Embryonic facial prominence (tissue), 1 donor: ENCODE measurements around the gene ABLIM2.

ENCODE experiments used
- DNase-seq: peaks from one replicate; pipeline ENCODE4 v3.0.0-alpha.2; 2016; ENCODE audit errors: extremely low spot score

Gene ABLIM2

DNA sequence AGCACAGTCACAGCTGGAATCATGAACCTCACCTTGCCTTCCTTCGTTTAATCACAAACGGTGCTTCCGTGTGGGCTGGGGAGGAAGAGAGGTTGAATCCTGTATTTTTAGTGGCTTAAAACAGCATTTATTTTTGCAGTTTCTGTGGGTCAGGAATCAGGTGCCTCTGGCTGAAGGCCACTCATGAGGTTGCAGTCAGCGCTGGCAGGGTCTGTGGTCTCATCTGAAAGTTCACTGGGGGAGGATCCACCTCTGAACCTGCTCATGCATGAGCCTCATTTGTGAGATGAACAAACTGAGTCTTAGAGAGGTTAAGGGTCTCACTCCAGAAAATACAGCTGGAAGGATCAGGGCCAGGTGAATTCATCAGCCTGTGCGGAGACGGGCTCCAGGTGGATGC is 17.1 kb upstream of the ABLIM2 start:
- DNase-seq = no peak

DNA sequence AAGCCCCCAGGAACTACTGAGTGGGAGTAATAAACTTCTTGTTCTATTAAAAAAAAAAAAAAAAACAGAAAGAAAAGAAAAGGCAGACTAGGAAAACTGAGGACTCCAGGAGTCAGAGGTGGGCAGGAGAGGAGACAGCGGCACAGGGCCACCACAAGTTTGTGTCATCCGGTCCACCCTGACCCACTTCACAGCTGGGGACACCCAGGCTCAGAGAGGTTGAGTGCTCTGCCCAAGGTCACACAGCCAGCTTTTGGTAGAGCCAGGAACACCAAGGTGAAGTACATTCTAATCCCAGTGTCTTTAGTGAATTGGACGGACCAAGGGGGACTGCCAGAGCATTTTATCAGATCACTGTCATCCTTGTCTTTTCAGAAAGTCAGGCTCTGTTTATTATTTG is 16.4 kb upstream of the ABLIM2 start:
- DNase-seq = no peak

- no peak for DNase-seq
Observed at GRCh38 chr4:8173492-8174242, 15.1 kb upstream of the ABLIM2 start.

DNA sequence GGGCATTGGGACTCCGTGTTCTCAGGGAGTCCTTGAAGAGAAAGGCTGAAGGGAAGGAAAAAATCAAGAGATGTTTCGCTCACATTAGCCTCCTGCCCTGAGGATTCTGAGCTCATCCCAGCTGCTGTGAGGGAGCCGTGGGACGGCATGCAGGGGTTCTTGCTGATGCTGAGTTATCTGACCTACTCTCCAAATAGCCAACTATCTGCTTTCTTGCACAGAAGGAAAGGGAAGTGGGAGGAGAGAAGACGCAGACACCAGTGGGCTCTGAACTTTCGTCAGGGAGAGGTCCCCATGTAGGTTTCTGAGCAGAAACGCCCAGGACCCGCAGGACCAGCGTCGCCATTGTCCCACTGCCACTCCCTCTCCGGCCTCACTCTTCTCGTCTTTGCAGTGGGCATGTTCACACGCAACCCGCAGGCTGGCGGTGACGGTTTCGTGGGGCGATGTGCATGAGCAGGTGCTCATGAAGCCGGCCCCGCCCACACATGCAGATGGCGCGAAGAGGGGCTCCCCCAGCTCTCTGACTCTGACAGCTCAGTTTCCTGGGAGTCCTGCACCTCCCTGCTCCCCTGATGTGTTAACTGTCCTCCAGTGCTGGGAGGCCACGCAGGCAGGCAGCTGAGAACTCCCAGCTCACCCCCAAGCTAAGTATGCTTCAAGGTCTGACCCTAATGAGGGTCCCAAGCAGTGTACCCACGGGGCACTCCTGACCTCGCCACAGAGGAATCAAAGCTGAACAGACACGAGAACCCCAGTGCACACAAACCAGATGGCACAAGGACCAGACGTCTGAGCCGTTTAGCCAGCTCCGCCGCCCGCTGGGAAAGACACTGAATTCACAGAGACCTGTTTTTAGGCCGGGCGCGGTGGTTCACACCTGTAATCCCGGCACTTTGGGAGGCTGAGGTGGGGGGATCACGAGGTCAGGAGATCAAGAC is 13.6 kb upstream of the ABLIM2 start:
- no peak for DNase-seq

- DNase-seq = no peak
Observed at GRCh38 chr4:8171266-8171665, 12.7 kb upstream of the ABLIM2 start.

DNA sequence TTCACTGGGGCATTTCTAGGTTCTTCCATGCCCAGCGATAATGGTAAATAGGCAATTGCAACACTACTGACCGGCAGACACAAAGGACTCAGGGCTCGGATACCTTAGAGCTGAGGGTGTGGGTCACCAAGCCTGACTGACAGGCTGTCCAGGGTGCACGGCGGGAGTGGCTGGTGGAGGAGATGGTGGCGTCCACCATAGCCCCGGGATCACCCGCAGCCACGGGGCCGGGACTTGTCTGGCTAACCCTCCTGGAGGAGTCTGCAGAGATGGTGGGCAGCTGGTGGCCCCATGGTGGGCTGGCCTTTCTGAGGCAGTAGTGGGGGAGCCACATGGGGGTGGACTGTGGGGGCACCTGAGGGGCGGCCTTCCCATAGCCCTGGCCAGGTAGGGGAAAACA is 11.7 kb upstream of the ABLIM2 start:
- no peak for DNase-seq

DNA sequence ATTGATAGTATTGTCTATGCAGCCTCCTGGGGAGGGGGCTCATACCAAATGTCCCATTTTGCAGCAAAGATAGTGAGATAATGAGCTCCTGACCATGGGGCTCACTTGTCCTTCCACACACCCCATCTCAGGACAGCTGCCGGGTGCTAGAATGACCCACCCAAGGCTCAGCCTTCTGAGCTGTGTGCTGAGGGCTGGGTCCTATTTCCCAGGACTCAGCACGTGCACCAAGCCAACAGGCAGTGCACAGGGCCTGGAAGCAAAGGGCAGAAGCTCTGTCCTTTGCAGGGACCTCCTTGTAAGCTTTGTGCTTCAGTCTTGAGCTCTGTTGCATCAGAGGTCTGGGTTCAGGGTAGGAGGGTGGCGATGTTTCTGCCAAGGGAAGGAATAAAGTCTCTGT is 11.2 kb upstream of the ABLIM2 start:
- no peak for DNase-seq

DNA sequence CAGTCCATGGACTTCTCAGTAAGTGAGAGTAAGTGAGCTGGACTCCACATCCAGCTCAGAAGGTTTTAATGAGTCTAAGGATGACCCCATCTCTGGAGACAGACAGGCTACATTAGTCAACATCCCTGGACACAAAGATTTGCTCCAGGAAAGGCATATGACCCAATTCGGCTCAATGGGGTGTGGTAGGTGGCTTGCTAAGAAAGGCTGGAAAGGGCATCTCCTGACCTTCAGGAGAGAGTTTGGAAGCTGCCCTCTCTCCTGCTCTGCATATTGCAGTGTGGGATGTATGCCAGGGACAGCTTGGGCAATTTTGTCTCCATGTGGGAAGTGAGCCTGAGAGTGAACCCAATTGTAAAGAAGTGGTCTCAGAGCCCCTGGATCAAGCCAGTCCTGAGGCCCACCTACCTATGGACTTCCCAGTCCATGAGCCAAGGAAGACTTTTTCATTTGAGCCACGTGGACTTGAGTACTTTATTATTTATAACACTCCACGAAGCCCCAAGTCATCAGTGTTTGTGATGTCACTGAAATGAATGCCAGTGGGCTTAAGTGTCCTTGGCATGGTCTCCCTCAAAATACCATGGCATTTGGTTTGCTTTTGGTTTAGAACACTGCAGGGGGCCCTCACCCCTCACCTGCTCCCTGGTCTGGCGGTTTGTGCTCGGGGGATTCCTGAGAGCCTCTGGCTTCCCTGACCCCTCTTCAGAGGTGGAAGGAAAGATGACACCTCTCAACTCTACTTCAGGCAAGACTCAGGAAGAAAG is 10.4 kb upstream of the ABLIM2 start:
- no peak for DNase-seq

GRCh38 chr4:8168232-8168631 is 9.6 kb upstream of the ABLIM2 start:
- no peak for DNase-seq

DNA sequence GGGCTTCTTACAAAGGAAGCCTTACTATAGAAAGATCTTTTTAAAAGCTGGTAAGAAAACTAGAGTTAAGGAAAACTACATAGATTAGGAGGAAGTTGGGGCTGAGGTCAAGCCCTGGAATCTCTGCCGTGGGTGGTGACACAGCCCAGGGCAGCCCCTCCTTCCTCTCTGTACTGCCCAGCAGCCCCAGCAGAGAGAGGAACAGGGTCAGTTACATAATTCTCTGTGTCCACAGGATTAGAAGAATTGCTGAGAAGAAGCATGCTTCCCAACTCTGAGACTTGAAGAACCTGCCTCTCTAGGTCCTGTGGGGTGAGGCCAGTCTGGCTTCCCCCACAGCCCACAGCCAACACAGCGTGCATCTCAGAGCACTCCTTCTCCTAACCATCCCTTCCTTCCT is 9.2 kb upstream of the ABLIM2 start:
- no peak for DNase-seq

- no peak for DNase-seq
Observed at GRCh38 chr4:8167291-8167690, 8.7 kb upstream of the ABLIM2 start.

GRCh38 chr4:8165374-8165896 is 6.8 kb upstream of the ABLIM2 start:
- no peak for DNase-seq

DNA sequence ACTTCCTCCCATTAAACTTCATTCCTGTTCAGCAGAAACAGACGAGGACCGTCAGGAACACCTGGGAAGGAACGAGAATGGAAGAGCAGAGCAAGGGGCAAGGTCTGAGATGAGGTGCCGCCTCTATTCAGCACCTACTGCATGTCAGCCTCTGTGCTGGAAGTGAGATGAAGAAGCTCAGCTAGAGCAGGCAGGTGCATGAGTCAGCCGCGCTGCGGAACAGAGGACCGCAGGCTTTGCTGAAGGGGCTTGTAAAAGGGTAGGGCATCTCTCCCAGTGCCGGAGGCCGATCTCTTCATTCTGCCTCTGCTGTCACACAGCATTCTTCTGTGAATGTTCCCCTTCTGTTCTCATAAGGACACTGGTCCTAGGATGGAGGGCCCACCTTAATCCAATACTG is 6.1 kb upstream of the ABLIM2 start:
- DNase-seq = no peak

DNA sequence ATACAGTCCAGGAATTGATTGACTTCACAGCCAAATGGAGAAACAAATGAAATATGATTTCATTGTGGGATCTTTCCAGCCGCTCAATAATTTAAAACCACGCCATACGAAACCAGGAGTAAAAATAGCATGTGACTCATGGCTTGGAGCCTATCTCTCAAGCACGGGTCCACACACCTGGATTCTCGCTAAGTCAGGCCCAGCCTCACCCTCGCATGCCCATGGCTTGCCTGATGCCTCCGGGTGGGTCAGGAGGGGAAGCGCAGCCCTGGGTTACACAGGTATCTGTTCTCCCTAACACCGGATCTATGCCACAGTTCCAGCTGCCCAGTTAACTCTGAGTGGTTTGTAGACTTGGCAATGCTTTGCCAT is 5.6 kb upstream of the ABLIM2 start:
- no peak for DNase-seq

DNA sequence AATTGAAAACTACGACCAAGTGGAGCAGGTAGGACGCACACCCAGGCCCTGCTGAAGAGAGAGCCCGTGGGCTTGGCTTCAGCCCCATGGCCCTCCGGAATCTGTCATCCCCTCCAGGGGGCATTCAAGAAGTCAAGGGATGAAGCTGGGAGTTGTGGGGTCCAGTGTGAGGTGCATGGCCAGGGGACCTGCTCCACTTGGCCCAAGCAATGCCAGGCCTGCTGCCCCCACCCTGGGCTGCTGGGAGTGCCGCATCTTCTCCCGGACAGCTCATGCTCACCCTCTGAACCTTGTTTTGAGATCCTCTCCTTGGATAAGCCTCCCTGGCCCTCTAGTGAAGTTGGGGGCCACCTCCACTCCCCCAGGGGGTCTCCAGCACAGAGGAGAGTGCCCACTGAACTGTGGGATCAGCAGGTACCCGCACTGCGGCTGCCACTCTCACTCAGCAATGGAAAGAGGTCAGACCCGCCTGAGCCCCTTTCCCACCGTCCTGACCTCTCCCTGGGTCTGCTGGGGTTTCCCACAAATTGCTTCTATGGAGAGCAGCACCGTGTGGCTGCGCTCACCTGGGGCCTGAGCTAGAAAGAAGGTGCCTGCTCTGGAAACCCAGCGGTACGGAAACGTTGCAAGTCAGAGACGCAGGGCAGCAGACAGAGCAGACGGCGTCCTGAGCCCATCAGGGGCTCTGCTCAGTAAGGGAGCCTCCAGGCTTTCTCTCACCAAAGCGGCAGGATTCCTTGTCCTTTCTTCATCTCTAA is 5.0 kb upstream of the ABLIM2 start:
- DNase-seq = no peak

- no peak for DNase-seq
Observed at GRCh38 chr4:8163026-8163425, 4.4 kb upstream of the ABLIM2 start.

- DNase-seq = no peak
Observed at GRCh38 chr4:8162625-8163024, 4.0 kb upstream of the ABLIM2 start.

- no peak for DNase-seq
Observed at GRCh38 chr4:8160572-8160971, 2.0 kb upstream of the ABLIM2 start.

DNA sequence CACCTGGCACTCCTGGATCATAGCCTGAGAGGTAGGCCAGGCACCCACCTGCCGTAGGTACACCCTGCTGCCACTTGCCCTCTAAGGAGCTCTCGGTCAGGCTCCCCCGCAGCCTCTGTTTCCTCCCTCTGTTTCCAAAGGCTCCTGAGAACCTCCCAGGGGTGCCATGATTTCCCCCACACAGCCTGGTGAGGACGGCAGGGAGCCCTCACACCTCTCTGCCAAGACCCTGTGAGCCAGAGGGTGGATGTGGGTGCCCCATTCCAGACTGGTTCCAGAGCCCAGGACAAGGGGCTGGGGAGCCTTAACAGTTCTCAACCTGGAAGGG is 1.6 kb upstream of the ABLIM2 start:
- DNase-seq = no peak

- no peak for DNase-seq
Observed at GRCh38 chr4:8159537-8160232, 1.1 kb upstream of the ABLIM2 start.
